GM23248 (cell line): Measurements from ENCODE around the gene RRAS.

Experiments used
- EZH2 ChIP-seq: fragments of 200-600 bp; sonication (generic); IDR thresholded peaks from 2 replicates; pipeline ENCODE4 v1.6.1; 2018; ENCODE audit warnings: antibody characterized with exemption, mild to moderate bottlenecking; ENCODE audit not compliant: insufficient read depth, poor library complexity, severe bottlenecking
- EZH2phosphoT487 ChIP-seq: fragments of 200-600 bp; sonication (generic); IDR thresholded peaks from 2 replicates; pipeline ENCODE4 v1.6.1; 2018; ENCODE audit warnings: antibody characterized with exemption, moderate library complexity, mild to moderate bottlenecking, low read depth; ENCODE audit not compliant: insufficient read depth

DNA sequence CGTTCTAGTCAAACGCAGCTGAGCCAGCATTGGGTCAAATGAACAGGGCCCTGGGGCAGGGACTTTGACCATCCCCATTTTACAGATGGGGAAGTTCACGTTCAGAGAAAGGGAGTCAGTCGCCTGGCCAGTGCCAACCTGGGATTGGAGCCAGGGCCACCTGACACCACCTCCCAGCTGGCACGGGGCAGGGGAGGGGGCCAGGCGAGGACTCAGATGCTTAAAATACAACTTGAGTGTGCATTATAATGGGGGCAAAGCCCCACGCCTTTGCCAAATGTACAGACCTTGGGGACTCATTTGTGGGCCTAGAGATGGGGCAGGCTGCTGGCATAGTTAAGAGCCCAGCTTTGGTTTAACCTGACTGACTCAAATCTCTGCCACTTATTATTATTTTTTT lies 34.3 kb downstream of the RRAS start:
- TF ChIP-seq EZH2 (no peak), EZH2phosphoT487 (no peak)
